ENCODE results near the gene PTGDR.

DNA sequence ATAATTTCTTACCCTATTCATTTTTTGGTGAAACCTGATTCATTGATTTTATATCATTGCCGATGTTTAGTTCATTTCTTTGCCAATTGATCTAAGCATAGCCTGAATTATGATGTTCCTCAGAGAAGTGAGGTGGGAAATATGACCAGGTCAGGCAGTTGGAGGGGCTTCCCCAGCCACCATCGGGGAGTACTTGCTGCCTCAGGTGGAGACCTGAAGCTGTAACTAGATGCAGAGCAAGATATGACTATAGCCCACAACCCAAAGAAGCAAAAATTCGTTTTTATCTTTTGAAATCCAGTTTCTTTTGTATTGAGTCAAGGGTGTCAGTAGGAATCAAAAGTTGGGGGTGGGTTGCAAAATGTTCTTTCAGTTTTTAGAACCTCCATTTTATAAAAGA is 7.9 kb downstream of the PTGDR start:
- TF ChIP-seq YY1 (IDR thresholded peaks at IDR 0.05; ENCODE audit: insufficient read depth, insufficient read length), result no peak
- TF ChIP-seq SUZ12 (IDR thresholded peaks at IDR 0.05; ENCODE audit: extremely low read depth, insufficient read depth, insufficient read length), result no peak
